T follicular helper cell (primary cell): ENCODE data around the gene MMD.
"Not testable (repeated sequence)": the region's sequence is repeated elsewhere in the genome, so short reads cannot be mapped to it uniquely, and the experiment has no call there.

Experiments
- DNase-seq: peaks from one replicate; pipeline ENCODE4 v3.0.0-alpha.2; 2020; ENCODE audit warnings: low read depth

The MMD gene

DNA sequence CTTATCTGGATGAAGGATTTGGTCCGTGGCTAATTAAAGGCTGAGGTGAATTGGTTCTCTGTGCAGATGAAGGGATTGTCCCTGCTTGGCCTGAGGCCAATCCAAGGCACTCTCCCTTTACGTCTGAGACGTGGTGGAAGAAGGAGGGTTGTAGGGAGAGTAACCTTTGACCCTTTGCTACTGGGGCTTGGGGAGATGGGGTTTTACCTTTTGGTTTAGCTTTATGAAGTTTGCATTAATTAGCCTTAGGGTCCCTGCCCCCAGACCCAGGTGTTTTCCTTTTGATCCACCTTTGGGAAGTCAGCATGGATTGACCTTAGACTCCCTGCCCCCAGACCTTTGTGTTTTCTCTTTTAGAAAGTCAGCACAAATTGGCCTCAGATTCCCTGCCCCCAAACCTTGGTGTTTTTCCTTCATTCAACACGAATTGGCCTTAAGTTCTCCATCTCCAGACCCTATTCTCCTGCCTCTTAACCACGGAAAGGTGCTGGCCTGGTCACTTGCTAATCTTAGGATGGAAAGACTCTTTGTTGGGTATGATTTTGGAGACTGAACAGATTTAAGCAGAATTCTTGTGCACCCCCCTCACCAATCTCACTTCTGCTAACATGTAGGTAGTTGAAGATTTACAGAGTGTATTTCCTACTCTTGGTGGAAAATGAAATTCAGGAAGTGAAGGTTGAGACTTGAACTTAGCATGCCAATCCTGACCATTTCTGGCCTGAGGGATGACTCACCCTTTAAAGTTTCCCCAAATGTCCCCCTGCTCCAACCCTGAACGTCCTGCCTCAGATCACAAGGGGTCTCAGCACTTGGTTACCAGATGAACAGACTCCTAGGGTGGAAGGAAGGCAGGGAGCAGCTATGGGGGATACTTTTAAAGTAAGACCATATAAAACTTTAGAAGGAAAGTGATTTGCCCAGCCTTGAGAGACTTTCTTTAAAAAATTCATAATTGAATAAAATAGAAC, 23.1 kb upstream of the MMD start:
- DNase-seq = no peak

DNA sequence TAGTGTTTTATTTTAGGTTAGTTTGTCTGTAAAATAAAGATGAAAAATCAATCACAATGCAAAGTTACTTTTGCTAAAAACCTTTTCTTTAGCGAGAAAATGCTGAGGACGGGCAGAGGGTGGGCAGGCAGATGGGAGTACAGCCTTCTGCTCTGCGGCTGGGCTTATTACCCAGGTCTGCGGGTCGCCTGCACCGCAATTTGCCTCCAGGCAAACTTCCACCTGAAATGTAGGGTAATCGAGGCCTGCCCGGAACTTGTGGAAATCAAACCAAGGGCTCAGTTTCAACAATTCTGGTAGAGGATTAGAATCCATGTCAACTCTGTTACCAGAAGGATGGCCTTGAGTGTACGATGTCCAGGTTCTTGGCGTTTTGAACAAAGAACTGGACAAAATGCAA, 22.3 kb upstream of the MMD start:
- DNase-seq = no peak

DNA sequence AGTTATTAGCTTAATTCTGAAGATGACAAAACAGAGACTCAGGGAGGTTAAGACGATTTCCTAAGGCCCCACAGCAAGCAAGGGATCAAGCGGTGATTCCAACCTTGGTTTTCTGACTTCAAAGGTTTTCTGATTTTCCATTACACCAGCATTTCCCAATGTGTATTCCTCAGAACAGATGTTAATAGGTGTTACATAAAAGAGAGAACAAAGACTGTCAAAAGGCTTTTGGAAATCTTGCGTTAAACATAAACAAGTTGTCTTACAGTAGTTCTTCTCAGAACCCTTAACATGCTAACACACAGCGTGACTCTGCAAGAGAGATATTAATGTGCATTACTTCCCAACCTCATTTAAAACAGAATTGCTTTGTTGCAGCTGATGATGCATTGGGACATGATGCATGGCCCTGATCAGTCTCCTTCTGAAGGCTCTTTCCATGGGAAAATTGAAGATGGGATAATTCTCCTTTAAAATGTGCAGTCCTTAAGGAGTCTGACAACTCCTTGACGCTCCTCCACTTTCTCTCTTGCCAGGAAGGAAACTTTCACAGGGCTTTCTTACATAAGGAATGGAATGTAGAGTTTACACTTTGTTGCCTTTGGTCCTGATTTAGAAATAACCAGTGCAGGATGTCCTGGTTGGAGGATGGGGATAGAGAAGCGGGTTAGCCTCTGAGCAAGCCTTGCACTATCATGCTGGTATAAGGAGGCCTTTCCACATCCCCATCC, 21.5 kb upstream of the MMD start:
- no peak for DNase-seq

DNA sequence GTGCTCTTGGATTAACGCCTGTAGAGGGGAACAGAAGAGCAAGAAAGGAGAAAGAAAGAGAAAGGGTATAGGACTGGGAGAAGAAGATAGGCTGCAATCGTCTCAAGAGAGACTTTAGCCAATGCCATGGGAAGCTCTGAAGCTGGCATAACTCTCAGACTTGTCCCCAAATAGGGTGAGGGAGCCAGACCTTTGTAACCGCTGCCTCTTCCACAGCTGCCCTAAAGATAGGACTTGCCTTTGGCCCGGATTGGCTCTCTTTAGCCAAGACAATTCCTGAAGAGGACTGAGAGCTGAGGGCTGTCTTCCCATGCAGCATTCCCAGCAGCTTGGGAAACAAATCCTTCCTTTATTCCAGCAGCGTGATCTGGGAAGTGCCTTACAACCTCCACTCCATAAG, 20.8 kb upstream of the MMD start:
- DNase-seq = no peak

DNA sequence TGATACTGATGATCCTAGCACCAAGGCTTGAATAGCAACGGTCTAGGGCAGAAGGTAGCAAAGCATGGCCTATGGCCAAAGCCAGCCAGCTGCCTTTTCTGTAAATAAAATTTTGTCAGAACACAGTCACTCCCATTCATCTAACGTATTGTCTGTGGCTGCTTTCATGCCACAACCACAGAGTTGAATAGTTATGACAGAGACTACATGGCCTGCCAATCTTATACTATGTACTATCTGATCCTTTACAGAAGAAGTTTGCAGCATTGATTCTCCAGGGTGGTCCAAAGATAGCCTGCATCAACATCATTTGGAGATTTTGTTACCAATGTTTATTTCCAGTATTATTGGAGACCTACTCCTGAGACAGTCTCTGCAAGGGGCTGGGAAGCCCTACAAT, 19.9 kb upstream of the MMD start:
- no peak for DNase-seq

DNA sequence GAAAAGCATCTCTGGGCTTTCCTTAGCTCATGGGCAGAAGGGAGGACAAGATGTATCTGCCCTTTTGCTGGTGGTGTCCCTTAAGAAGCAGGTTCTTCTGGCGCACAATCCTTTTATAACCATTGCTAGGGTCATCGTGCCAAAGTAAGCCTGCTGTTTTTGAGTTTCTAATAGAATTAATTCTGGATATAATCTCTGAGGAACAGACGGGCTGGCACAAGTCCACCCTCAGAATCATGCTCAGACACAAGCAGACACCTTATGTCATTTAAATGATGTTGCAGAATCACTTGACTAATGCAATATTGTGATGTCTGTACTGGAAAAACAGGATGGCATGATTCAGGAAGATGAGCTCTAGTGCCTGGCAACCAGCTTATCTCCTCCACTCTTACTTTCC, 18.8 kb upstream of the MMD start:
- DNase-seq = no peak

DNA sequence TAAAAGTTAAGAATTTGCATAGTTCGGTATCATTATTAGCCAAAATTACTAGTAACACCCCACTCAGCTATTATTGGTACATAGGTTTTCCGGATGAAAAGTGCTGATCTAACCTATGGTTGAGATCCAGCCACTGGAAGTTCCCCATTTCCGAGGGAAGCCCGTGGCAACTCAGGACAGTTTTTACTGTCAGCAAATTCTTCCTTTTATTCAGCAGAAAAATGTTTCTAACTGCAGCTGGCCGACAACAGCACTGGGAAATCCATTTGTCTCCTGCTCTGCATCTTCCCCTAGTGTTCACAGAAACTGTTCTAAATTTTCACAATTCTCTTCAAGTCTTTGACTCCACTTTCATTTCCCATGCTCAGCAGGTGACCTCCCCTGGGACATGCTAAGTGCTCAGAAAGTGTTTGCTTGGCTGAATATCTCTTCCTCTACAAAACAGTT, 15.5 kb upstream of the MMD start:
- no peak for DNase-seq

DNA sequence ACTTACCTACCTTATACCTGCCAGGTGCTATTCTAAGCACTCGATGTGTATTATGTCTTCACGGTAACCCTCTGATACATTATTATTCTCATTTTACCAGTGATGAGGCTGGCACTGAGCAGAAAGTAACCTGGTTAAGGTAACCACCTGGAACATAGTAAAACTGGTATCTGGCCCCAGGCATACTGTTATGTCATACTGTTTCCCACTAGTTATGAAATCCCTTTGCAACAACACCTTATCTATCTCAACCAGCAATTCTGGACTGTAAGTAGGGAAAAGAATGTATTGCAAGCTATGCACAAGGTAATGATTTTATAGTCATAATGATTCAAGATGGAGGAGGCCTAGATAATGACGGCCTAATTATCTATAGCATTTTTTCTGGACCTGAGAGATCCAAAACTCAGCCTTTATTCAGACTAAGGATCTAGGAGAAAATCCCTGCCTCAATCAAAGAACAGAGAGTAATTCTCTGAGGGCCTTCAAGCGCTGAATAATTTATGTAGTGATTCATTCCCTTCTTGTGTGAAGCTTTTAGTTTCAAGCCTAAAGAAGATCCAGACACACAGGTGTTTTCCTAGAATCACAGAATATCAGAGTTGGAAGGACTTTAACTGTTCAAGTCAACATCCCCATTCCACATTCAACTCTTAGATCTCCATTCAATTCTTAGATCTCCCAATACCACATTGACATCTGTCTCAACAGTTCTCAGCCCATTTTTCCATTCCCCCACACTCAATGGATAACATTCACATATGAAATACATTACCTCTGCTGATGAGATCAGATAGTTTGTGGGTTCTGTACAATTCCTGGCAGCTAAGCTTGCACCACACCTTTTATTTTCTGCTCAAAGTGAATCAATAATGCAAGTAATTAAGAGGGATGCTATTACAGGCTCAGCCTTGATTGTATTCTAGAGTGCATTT, 14.9 kb upstream of the MMD start:
- DNase-seq = no peak

DNA sequence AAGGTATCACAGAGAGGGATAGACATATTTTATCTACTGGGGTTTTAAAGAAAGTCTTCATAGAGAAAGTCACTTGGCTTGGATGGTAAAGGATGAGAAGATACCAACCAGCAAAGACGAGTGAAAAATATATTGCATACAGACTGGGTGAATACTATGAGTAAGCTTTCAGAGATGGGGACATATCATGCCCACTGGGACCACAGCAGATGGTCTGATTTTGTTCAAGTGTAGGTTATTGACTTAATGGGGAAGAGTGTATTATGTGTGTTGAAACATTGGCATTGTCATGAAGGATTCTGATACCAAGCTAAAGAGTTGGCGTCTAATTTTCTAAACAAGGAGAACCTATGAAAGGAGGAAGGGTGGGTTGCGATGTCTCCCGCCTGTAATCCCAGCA, 13.8 kb upstream of the MMD start:
- DNase-seq = no peak

DNA sequence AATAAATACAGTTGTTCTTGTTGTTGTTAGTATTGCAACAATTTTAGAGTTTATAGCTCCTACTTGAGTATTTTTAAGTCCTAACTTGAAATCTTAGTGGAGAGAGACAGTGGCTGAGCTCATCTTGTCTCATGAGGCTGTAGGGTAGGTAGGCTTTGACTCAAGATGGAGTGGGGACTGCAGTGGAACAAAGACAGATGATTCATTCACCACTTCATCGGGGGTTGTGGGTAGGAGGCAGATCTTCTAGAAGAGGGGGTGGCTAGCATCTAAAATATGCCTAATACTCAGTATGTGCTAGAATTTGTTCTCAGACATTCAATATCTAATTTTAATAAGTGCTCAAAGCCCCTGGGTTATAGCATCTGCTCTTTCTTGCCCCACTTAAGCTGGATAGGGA, 13.1 kb upstream of the MMD start:
- DNase-seq = no peak

DNA sequence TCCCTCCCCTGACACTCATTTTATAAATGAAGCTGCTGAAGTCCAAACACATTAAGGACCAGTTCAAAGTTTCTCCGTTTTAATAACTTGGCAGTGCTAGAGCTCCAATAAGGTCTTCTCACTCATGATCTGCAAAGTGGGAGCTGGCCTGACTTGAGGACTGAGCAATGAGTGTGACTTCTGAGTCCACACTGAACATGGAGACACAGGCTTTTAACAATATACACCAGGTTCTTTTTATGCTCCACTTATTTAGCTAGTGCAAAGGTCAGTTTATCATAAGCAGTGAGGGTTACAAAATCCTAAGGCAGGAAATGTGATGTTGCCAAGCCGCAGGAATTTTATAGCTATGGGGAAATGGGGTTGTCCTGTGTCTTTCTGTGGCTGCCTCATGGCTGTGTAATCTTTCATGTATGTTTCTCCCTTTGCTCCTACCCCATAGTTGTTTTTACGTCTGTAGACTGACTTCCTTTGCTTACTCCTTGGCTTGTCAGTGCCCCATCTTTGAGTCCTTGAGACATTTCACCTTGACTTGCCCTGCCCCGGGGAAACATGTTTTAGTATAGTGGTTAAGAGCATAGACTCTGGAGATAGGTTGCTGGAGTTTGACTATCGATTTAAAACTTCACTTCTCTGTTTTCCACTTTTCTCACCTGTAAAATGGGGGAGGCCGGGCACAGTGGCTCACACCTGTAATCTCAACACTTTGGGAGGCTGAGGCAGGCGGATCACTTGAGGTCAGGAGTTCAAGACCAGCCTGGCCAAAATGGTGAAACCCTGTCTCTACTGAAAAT, 12.2 kb upstream of the MMD start:
- no peak for DNase-seq

DNA sequence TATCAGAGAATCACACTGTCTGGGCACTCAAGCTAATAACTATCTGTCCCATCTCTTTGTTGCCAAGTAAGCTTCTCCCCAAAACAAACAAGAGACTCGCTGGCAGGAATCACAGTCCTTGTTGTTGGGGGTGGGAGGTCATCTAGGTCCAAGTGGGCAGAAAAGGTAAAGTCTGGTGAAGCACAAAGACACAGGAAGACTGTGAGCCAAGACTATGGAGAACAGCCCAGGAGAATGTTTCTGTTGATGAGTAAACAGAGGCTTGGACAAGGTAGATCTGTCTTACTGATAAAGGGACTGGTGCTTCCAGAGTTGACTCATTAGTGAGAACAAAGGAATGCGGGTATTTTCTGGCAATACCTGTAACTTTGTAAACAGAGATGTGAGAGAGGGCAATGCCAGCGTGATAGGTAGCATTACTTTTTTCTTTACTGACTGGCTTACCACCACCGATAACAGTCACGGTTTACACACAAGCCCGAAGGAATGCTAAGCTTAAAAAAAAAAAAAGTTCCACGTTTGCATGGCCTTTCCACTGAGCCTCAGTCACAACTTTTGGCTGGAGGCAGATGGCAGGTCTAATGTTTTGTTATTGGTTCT, 11.5 kb upstream of the MMD start:
- DNase-seq = no peak

DNA sequence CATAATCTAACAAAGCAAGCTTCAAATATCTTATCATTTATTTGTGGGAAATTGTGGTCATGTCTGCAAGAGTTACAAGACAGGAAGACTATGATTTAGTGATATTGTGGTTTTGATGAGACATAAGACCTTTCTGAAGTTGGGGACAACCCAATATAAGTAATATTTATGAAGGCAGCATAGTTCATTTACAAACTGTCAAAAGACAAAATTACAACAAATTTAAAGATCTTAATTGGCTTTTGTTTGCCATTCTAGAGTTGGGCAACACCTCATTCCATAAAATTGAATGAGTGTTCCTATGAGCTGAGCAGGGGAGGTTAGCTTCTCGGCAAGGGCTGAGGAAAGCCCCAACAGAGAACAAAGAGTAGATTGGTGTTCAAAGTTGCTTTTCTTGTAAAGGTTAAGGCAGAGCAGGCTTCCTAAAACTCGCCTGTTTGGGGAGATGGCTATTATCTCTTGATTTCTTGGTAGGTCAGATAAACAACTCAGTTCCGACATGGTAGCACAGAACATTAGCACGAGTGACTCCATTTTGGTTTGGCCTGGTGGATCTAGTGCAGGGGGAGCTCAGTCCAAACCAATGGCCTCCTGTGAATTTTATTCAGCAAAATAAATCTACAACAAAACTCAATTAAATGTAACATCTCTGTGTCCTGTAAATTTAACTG, 10.9 kb upstream of the MMD start:
- DNase-seq = no peak

DNA sequence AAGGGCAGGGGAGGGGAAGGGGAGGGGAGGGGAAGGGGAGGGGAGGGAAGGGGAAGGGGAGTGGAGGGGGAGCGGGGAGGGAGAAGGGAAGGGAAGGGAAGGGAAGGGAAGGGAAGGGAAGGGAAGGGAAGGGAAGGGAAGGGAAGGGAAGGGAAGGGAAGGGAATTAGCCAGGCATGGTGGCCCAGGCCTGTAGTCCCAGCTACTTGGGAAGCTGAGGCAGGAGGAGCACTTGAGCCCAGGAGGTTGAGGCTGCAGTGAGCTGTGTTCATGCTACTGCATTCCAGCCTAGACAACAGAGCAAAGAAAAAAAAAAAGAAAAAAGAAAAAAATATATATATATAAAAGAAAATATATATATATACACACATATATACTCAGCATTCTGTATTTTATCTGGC, 10.3 kb upstream of the MMD start:
- not testable (repeated sequence) for DNase-seq

DNA sequence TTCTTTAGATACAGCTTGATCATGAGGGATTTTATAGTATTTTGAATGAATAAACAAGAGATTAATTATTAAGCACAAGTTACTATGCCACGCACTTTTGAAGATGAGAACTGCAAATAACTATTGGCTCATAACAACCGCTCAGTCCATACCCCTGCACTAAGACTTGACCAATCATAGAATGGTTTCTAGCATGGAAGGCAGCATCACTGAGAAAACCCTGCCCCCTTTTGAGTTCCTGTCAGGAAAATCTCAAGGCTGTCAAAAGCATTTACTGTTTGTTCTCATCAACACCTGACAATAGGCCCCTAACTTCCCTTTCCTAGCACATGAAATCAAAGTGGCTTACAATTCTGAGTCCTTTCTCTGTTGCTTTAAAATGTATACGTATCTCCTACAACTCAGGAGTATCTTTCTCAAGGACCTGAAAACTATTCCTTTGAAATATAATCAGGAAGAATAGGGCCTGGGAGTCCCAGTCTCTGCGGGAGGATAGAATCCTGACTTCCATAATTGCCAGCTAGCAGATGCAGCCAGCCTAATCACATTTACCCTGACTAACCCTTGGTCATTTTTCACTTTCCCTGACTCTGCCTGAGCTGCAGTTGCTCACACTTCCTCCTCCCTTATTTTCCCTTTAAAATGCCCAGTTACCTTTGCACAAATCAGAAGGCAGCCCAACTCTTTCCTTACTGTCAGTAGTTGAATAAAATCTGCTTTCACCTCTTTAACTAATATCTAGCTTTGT, 9.1 kb upstream of the MMD start:
- no peak for DNase-seq

DNA sequence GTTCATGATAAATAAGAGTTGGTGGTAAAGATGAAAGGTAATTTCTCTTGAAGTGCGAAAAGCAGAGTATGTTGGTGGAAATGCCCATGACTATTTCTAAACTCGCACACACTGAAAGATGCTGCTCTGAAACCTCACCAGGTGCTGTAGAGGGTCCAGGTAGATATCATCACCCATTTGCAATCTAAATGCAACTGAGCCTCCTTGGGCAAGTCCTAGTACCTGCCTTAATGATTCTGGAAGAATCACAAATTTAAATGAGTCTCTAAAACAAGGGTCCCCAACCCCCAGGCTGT, 5.9 kb upstream of the MMD start:
- DNase-seq = no peak

DNA sequence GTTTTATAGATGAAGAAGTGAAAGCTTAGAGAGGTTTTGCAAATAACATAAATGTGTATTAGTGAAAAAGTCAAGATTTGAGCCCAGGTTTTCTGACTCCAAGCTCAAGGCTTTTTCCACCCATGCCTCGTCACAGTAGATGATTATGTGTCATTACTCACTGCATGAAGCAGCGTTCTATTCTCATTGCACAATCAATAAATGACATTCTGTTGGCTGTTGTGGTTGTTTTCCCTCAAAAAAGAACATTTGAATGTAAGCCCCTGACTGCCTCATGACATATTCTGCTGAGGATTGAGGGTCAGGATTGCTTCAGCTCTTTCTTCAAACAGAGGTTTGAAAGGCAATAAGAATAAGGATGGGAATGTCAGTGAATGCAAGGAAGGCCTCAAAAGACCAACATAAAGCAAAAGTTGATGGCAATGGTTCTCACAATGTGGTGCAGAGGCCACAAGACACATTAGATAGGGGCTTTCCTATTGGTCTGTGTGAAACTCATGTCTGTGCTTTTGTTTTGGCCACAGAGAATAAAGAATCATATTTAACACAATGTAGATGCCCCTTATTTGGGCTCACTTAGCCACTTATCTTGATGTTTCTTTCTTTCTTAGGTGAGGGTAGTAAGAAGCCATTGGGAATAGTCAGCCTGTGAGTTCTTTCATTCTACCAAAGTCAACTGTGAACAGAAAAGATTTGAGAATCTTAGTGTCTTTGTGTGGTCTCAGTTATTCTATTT, 5.4 kb upstream of the MMD start:
- DNase-seq = no peak

DNA sequence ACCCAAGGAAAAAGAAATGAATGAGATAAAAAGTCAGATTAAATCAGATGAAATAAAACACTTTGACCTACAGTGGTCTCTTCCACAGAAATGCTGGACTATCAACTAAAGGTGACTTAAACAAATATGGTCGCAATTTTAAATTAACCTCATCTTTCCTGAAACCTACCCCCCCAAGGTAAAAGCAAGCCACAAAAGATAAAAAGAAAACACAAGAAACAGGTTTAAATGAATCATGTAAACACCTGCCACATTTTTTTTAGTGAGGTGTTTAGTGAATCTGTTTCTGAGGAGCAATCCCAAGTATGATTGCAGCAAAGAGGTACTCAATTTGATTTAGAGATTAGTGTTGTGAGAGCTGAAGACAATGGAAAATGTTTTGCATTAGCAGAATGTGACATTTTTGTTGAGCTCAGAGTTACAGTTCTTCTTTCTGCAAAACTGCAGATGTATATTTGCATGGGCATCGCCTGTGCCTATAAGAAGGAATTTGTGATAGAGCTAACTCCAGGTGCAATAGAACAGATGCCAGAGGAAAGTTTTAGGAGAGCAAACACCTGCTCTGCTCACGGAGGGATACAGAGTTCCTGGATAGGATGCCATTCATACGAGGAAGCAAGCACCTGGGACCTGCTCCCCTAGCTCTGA, 3.4 kb upstream of the MMD start:
- DNase-seq = no peak

DNA sequence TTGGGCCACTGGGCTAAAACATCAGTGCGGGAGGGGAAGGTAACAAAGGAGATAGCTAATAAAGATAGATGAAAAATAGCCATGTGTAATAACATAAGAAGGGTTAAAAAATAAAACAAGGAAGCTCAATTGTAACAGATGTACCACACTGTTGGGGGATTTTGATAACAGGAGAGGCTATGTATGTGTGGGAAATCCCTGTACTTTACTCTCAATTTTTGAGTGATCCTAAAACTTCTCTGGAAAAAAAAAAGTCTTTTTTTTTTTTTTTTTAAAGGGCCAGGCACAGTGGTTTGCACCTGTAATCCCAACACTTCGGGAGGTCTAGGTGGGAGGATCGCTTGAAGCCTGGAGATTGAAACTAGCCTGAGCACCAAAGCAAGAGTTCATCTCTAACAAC, 1.9 kb upstream of the MMD start:
- DNase-seq = no peak
